ENCODE data around the gene FOXK2. TPM values are rescaled to one million over a fixed set of nuclear protein-coding genes. Genes with fewer than 3 reads are reported as not detected.

Gene FOXK2
- total and polyA plus RNA-seq, 2 donors (not counting 3 experiments of a cell fraction or from before 2014, with no cell fraction given) = 33.4 to 79.3 TPM

GRCh38 chr17:82599674-82600661, 80.4 kb downstream of the FOXK2 start:
- Histone ChIP-seq H3K27ac (ENCODE audit: insufficient read depth, low read depth, low read length) (no peak overlapping the region), H3K4me1 (ENCODE audit: control insufficient read depth, extremely low read depth, insufficient read depth, low read length) (peaks cover 27% of the 10 kb centered on the region), H3K9ac (replicated peaks; ENCODE audit: extremely low read depth, insufficient read depth, low read length) (no peak overlapping the region), H3K9me3 (replicated peaks; ENCODE audit: control insufficient read depth, insufficient read depth, low read length) (no peaks in the 10 kb centered on the region), H3K9me1 (replicated peaks; ENCODE audit: control insufficient read depth, extremely low read depth, insufficient read depth, low read length) (no peaks in the 10 kb centered on the region), H4K20me1 (replicated peaks; ENCODE audit: control insufficient read depth, extremely low read depth, insufficient read depth, low read length) (no peaks in the 10 kb centered on the region), H3K4me2 (ENCODE audit: insufficient read depth, low read length) (no peak overlapping the region), H2AFZ (ENCODE audit: low read depth, low read length) (no peak overlapping the region), H3K27me3 (ENCODE audit: control insufficient read depth in 2 of 2, insufficient read depth in 2 of 2, low read length in 2 of 2) (no peaks in the 10 kb centered on the region), H3K36me3 (ENCODE audit: control insufficient read depth in 2 of 2, extremely low read depth in 1 of 2, insufficient read depth in 2 of 2, low read length in 2 of 2) (peaks cover 3 to 30% of the 10 kb centered on the region in 2 experiments), H3K4me3 (replicated peaks in 1 of 3; ENCODE audit: insufficient read depth in 1 of 3, low read depth in 1 of 3, low read length in 3 of 3) (no peak overlapping the region), H3K79me2 (ENCODE audit: control insufficient read depth, insufficient read depth, low read length) (peaks cover 5% of the 10 kb centered on the region)
- ChIA-PET POLR2A (no interaction called here), CTCF (no interaction called here)
- no peak for TF ChIP-seq MYC (IDR thresholded peaks at IDR 0.05; ENCODE audit: low read depth, low read length)
- TF ChIP-seq GATA2 (IDR thresholded peaks at IDR 0.05; ENCODE audit: insufficient read depth, insufficient read length, low read depth, low read length) = no peak
- TF ChIP-seq EZH2 (IDR thresholded peaks at IDR 0.05; ENCODE audit: borderline replicate concordance, low read depth, low read length, severe bottlenecking) = no peak
- no peak for TF ChIP-seq JUN (IDR thresholded peaks at IDR 0.05; ENCODE audit: borderline replicate concordance, insufficient read depth, insufficient read length, low read depth)
- no peak for TF ChIP-seq MAX (IDR thresholded peaks at IDR 0.05; ENCODE audit: insufficient read depth, insufficient read length)
- no peak for TF ChIP-seq FOS (IDR thresholded peaks at IDR 0.05; ENCODE audit: borderline replicate concordance, insufficient read depth, low read length)
- no peak for TF ChIP-seq POLR2AphosphoS5 (IDR thresholded peaks at IDR 0.05; ENCODE audit: insufficient read depth, low read depth, low read length)
- no peak for TF ChIP-seq POLR2A (IDR thresholded peaks at IDR 0.05; ENCODE audit: low read depth, low read length)
- TF ChIP-seq CTCF (IDR thresholded peaks at IDR 0.05; ENCODE audit: extremely low read depth in 1 of 2, insufficient read depth in 1 of 2, low read depth in 1 of 2, low read length in 2 of 2) = no peak
- dilution Hi-C loops (cut with MboI; ENCODE audit: extremely low pct_ligation_motif_present, low sequenced_read_pairs) (no loop called here), intact Hi-C loops (cut with micrococcal nuclease) (no loop called here)
- DNase-seq (ENCODE audit: low read depth, low spot score) (no peak), FAIRE-seq (no peak)
- no TSS peak for BruUV-seq (replicated peaks)

All from endothelial cell of umbilical vein (primary cell).